ENCODE results near the gene FFAR3.

Gene FFAR3

GRCh38 chr19:35380450-35381124, 22.3 kb downstream of the FFAR3 start:
- Mint-ChIP-seq H3K4me3 (no peak overlapping the region), H3K36me3 (ENCODE audit: low read depth) (no peaks in the 10 kb centered on the region), H3K9me3 (peaks cover 6% of the 10 kb centered on the region), H3K27me3 (ENCODE audit: low read depth) (peaks cover 17% of the 10 kb centered on the region), H3K27ac (no peak overlapping the region), H3K4me1 (no peaks in the 10 kb centered on the region)
- TF ChIP-seq, protein P1, sequence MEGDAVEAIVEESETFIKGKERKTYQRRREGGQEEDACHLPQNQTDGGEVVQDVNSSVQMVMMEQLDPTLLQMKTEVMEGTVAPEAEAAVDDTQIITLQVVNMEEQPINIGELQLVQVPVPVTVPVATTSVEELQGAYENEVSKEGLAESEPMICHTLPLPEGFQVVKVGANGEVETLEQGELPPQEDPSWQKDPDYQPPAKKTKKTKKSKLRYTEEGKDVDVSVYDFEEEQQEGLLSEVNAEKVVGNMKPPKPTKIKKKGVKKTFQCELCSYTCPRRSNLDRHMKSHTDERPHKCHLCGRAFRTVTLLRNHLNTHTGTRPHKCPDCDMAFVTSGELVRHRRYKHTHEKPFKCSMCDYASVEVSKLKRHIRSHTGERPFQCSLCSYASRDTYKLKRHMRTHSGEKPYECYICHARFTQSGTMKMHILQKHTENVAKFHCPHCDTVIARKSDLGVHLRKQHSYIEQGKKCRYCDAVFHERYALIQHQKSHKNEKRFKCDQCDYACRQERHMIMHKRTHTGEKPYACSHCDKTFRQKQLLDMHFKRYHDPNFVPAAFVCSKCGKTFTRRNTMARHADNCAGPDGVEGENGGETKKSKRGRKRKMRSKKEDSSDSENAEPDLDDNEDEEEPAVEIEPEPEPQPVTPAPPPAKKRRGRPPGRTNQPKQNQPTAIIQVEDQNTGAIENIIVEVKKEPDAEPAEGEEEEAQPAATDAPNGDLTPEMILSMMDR (IDR thresholded peaks at IDR 0.05; ENCODE audit: unreplicated experiment in 3 of 3) = no peak

GRCh38 chr19:35381318-35381717, 23.1 kb downstream of the FFAR3 start:
- Mint-ChIP-seq H3K27me3 (ENCODE audit: low read depth) (peaks cover 14% of the 10 kb centered on the region), H3K4me1 (no peaks in the 10 kb centered on the region), H3K27ac (no peak overlapping the region), H3K36me3 (ENCODE audit: low read depth) (peaks cover 1% of the 10 kb centered on the region), H3K9me3 (peaks cover 7% of the 10 kb centered on the region), H3K4me3 (no peak overlapping the region)
- TF ChIP-seq, protein P1 (IDR thresholded peaks at IDR 0.05; ENCODE audit: unreplicated experiment in 3 of 3) = no peak

- Mint-ChIP-seq H3K9me3 (peaks cover 14% of the 10 kb centered on the region), H3K4me3 (no peak overlapping the region), H3K36me3 (ENCODE audit: low read depth) (peaks cover 5% of the 10 kb centered on the region), H3K27ac (no peak overlapping the region), H3K4me1 (no peaks in the 10 kb centered on the region), H3K27me3 (ENCODE audit: low read depth) (peaks cover 13% of the 10 kb centered on the region)
- TF ChIP-seq, protein P1 (IDR thresholded peaks at IDR 0.05; ENCODE audit: unreplicated experiment in 3 of 3) = no peak
Observed at GRCh38 chr19:35381926-35382325, 23.7 kb downstream of the FFAR3 start.

GRCh38 chr19:35383536-35383935, 25.3 kb downstream of the FFAR3 start:
- H3K36me3 Mint-ChIP-seq (ENCODE audit: low read depth) = peaks cover 5% of the 10 kb centered on the region
- peaks cover 9% of the 10 kb centered on the region for H3K27me3 Mint-ChIP-seq (ENCODE audit: low read depth)
- no peaks in the 10 kb centered on the region for H3K4me1 Mint-ChIP-seq
- TF ChIP-seq, protein P1 (IDR thresholded peaks at IDR 0.05; ENCODE audit: unreplicated experiment in 3 of 3) = no peak
- H3K9me3 Mint-ChIP-seq = peaks cover 21% of the 10 kb centered on the region
- H3K4me3 Mint-ChIP-seq = no peak overlapping the region
- no peak overlapping the region for H3K27ac Mint-ChIP-seq

- no peak overlapping the region for H3K4me3 Mint-ChIP-seq
- H3K36me3 Mint-ChIP-seq (ENCODE audit: low read depth) = peaks cover 5% of the 10 kb centered on the region
- peaks cover 24% of the 10 kb centered on the region for H3K9me3 Mint-ChIP-seq
- H3K27ac Mint-ChIP-seq = no peak overlapping the region
- H3K4me1 Mint-ChIP-seq = no peaks in the 10 kb centered on the region
- no peaks in the 10 kb centered on the region for H3K27me3 Mint-ChIP-seq (ENCODE audit: low read depth)
- TF ChIP-seq, protein P1 (IDR thresholded peaks at IDR 0.05; ENCODE audit: unreplicated experiment in 3 of 3) = no peak
Observed at GRCh38 chr19:35388277-35389054, 30.2 kb downstream of the FFAR3 start.
